Epidermal melanocyte (primary cell): ENCODE measurements around the gene DUS1L.

ENCODE experiments used
- DNase-seq: peaks from one replicate; pipeline ENCODE4 v3.0.0; 2011; ENCODE audit warnings: low spot score; ENCODE audit not compliant: insufficient read length

DUS1L gene

GRCh38 chr17:82055023-82055964, 10.3 kb downstream of the DUS1L start:
- no peak for DNase-seq

- DNase-seq = no peak
Measured at GRCh38 chr17:82054351-82055022, 11.1 kb downstream of the DUS1L start.

DNA sequence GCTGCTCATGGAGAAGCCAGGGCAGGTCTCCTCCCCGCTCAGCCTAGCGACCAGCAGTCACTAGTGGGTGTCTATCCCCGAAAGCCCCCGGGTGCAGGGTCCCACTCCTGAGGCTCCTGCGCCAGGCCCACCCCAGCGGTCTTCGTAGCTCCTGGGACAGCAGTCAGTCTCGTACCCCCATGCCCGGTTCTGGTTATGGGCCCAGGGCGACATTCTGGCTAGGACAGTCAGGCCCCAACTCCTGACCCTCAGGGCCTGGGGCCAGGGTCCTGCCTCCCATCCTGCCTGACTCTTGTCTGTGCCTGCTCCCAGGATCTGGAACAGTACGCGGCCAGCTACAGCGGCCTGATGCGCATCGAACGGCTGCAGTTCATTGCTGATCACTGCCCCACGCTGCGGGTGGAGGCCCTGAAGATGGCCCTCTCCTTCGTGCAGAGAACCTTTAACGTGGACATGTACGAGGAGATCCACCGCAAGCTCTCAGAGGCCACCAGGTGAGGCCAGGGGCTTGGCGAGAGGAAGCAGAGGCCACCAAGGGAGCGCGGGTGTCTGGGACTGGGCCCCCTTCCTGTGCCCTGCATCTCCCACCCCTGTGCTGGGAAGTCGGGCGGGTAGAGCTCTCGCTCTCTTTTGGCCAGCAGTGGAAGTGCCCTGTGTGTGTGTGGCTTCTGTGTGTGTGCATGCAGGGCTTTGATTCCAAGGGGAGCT, 11.9 kb downstream of the DUS1L start:
- DNase-seq = no peak

DNA sequence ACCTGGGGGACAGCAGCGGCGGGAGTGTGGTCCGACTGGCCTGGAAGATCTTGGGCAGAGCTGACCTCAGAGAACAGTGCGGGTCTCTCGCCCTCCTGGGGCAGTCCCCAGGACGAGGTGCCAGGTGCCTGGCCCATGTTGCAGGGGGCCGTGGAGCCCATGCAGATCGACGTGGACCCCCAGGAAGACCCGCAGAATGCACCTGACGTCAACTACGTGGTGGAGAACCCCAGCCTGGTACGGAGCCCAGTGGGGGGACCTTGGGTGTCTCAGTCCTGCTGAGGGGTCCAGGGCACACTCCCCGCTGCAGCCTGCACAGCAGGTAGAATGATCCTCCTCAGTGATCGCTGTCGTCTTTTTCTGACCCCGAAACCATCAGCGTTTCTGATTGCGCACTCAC, 12.5 kb downstream of the DUS1L start:
- no peak for DNase-seq

DNA sequence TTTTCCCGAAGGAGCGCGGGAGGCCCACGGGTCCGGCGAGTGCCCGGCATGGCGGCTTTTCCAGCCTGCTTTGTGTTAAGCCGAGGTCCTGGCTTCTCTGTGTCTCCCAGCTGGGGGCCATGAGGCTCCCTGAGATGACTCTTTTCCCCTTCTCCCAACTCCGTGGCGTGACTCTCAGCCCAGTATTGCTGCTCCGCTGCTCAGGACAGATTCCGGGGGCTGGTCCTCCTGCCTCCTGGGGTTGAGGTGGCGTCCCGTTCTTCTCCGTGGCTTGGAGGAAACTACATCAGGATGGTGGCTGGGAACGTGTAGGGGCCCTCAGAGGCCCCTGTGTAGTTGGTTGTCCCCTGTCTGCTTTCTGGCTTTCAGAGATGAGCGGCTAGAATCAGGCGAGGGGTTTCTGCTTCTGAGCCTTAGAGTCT, 13.0 kb downstream of the DUS1L start:
- DNase-seq = no peak

DNA sequence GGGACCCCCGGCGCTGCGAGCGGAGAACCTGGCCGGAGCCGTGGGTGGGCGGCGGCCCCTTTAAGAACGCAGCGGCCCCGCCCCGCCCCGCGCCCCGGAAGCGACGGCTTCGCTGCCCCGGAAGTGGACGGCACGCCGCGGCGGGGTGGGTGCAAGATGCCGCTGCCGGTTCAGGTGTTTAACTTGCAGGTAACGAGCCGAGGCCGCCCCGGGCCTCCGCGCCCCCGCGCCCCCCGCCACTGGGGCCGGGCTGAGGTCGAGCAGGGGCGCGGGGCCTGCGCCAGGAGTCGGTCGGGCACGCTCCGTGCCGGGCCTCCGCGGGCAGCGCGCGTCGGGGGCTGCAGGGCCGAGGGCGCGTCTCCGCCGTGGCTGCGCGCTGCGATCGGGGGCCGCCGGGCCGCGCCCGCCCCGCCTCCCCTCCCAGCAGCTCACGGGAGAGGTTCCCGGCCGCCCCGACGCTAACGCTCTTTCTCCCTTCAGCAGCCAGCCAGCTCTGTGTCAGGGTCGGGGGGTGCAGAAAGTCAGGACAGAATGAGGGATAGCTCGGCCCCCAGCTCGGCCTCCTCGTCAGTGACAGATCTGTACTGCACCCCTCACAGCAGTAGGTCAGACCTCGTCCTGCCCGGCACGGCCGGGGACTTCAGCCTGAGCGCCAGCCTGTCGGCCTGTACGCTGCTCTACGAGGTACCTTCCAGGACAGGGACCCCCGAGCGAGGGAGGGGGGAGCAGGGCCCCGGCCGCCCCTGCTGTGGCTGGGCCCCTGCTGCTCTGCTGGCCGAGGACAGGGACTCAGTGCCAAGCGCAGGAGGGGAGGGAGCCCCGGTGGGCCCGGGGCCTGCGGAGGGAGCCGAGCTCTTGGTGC, 13.6 kb downstream of the DUS1L start, which contains the start of the genes GPS1 and RFNG:
Gene GPS1 (plus strand): TSS at position 123 of the 862 bp plus-strand sequence. CDS start 34 bp downstream, at position 157.
Gene RFNG (minus strand): TSS at position 36 of the 862 bp plus-strand sequence. CDS start 45 bp downstream, outside the sequence.
- peak; percentile 88 for DNase-seq

GRCh38 chr17:82050761-82051641, 14.6 kb downstream of the DUS1L start:
- DNase-seq = no peak

- no peak for DNase-seq
Measured at GRCh38 chr17:82050152-82050760, 15.3 kb downstream of the DUS1L start.

DNA sequence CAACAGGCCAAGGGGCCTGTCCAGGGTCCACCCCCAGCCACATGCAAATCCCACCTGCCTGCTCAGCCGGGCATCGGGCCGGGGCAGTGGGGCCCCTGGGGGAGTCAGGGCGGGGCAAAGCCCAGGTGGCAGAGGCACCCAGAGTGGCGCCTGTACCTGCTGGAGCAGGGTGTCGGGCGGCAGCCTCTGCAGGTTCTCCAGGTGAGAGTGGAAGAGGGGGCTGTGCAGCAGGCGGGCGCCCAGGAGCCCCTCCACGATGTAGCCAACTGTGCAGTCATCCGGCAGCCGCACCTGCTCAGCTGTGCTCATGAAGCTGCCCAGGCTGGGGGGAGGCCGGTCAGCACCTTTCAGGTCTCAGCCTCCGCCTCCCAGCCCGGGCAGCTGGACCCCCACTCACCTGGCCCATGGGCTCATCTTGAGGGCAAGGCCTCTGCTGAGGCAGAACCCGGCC, 16.1 kb downstream of the DUS1L start:
- DNase-seq = no peak

GRCh38 chr17:82049106-82049505, 16.5 kb downstream of the DUS1L start:
- no peak for DNase-seq

DNA sequence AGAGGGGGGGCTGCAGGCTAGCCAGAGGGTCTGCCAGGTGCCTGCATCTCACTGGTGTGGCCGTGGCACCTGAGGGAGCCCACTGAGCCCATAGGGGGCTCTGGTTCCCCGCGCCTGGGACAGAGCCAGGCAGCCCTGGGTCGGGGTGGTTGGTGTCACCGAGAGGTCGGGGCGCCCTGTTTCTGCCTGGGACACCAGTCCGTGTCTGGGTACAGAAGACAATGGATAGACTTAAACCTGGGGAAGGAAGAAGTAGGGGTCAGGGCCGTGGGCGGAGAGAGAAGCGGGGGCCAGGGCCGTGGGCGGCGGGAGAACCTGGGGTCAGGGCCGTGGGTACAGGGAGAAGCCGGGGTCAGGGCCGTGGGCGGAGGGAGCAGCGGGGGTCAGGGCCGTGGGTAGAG, 17.0 kb downstream of the DUS1L start:
- DNase-seq = no peak

DNA sequence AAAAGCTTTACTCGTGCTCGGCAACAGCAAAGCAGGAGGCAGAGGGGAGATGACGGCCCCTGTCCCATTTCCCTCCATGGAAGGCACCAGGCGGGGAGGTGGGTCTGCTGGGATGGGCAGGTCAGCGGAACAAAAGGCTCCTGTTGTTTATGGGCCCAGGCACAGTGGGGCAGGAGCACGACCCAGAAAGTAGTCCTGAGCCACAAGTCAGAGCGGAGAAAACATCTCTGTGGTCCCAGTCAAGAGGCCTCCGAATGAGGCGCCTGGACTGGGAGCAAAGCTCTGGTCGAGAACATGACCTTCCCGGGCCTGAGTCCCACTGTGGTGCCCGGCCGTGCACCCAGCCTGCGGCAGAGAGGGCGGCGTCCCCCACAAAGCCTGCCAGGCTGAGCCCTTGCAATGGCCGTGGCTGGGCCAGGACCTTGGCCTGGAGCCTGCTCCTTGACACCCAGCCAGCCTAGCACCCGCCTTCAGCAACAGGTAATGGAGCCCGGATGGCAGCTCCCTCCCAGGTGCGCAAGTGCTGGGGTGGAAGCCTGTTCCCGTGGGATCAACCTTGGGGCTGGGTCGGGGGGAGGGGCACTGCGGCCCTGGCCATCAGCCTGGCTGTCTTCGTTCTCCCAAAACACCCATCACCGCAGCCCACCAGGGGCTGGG, 17.6 kb downstream of the DUS1L start:
- DNase-seq = no peak

GRCh38 chr17:82047379-82047778, 18.2 kb downstream of the DUS1L start:
- DNase-seq = no peak

DNA sequence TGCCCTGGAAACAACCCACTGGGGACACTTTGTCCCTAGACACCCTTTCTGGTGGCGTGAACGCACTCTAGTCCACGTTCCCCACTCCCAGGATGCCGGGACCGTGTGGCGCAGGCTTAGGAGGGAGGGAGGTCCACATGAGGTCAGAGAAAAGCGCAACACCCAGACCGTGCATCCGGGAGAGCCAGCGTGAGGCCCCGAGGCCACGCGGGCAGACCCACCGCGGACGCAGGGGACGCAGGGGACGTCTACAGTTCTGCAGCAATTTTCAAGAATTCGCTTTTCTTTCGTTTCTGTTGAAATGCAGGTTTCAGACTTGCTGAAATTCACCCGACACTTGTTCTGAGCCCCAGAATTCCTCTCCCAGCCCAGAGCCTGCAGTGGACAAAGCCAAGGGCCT, 18.7 kb downstream of the DUS1L start:
- no peak for DNase-seq

GRCh38 chr17:82045936-82046484, 19.6 kb downstream of the DUS1L start:
- DNase-seq = no peak

GRCh38 chr17:82043507-82043906, 22.1 kb downstream of the DUS1L start:
- DNase-seq = no peak

DNA sequence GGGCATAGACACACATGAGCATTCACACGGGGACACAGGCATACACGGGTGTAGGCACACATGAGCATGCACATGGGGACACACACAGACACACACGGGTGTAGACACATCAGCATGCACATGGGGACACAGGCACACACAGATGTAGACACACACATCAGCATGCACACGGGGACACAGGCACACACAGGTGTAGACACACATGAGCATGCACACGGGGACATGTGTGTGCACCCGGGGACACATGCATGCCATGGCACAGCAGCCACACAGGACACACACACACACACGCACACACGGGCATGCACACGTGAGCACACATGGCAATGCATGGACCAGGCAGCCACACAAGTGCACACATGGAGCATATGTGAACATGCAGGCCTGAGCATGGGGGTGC, 23.0 kb downstream of the DUS1L start:
- no peak for DNase-seq

- DNase-seq = no peak
Measured at GRCh38 chr17:82041144-82041814, 24.3 kb downstream of the DUS1L start.
